Mammary microvascular endothelial cell (primary cell): Measurements from ENCODE around the gene EIF1AX. TPM values are rescaled to one million over a fixed set of nuclear protein-coding genes. Genes with fewer than 3 reads are reported as not detected.

Experiments
- total RNA-seq: library from RNA; depleted of rRNA; stranded (reverse); fragments of >200 nt; gene quantifications from 2 replicates; pipeline ENCODE4 v1.2.3, GENCODE V29; 2015

The EIF1AX gene
- total RNA-seq: 81.2 and 85.7 TPM in 2 replicates

DNA sequence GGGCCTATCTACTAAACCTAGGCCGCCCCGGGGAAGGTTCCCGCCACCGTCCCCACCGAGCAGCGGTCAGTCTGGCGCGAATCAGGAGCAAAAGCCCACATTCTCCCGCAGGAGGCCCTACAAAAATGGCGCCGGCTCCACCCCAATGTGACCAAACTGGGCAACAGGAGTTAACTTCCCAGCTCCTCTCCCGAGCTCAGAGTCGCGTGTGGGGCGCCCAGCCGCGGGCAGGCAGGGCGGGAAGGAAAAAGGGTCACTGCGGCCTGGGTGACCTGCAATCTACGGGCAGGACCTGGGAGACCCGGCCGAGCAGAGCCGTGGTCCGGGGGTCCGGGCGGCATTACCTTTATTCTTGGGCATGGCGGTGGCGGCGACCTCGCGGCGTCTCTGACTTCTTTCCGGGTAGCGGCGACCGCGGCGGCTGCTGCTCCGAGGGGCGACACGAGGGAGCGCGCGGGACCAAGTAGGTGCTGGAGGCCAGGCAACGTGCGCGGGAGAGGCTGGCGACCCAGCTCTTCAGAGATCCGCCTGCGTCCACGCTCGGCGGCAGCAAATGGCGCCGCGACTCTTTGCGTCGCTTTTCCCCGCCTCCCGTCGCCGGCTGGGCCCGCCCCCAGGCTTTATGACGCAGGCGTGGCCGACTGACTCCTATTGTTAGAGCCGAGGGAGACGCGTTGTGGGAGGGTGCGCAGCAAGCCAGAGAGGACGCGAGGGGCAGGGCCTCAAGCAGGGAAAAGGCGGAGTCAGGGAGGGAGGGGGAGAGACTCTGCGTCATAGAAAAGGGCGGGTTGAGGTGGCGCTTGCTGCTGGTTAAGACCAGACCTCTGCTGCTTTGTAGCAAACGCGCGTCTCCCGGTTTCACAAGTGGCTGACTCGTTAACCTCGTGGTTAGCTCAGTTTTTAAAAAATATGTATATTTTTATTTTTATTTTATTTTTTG, at the start of gene EIF1AX:
Gene EIF1AX (minus strand): TSS at position 558 of the 940 bp plus-strand sequence. CDS start 198 bp downstream, at position 360.

DNA sequence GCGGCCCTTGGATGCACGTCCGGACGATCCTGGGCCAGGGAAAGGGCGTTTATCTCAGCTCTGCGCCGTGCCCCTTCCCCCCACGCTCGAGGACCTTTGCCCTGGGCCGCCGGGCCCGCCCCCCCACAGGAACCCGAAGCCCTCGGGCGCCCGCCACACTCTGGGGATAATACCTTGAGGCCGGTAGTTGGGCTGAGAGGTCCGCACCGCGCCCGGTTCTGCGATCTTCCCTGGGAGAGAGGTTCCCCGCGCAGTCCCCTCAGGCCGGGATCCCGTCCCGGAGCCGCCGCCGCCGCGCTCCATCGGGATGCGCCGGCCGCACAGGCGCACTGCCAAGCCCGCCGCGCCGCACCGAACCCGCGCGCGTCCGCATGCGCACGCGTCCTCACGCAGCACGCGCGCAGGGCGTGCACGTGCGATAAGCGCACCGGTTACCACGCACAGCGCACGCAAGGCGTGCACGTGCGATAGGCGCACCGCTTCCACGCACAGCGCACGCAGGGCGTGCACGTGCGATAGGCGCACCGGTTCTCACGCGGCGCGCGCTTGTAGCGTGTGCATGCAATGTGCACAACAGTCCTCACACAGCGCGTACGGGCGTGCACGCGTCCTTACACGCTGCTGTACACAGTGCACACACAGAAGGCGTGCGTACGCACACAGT, 24.9 kb downstream of the EIF1AX start, which contains the start of gene MAP7D2:
Gene MAP7D2 (minus strand): TSS at position 331 of the 664 bp plus-strand sequence. CDS start 28 bp downstream, at position 303.

Other genes starting within 250 kb of the EIF1AX start
- 0.89 and 1.8 TPM in 2 replicates for gene BCLAF3, start 150.8 kb downstream of the EIF1AX start, total RNA-seq
- 0.30 and 0.40 TPM in 2 replicates for gene MAP7D2, start 24.9 kb downstream of the EIF1AX start, total RNA-seq
- gene RPS6KA3, start 125.1 kb upstream of the EIF1AX start, total RNA-seq: 63.8 and 68.8 TPM in 2 replicates